ENCODE results near the gene CDC42BPB.

GRCh38 chr14:103045371-103045869, 11.9 kb downstream of the CDC42BPB start:
- TF ChIP-seq CTCF (conservative IDR thresholded peaks at IDR 0.05; ENCODE audit: low read depth, low read length): no peak
- TF ChIP-seq FOS (IDR thresholded peaks at IDR 0.05; ENCODE audit: low read depth, low read length): no peak
- TF ChIP-seq SMC3 (IDR thresholded peaks at IDR 0.05; ENCODE audit: low read depth, low read length): no peak
- no peak for TF ChIP-seq RFX5 (IDR thresholded peaks at IDR 0.05; ENCODE audit: low read depth, low read length)
- no peak for TF ChIP-seq RAD21 (IDR thresholded peaks at IDR 0.05; ENCODE audit: low read length)
- TF ChIP-seq POLR2A (IDR thresholded peaks at IDR 0.05; ENCODE audit: low read depth, low read length): no peak
- no peak for TF ChIP-seq USF2 (IDR thresholded peaks at IDR 0.05; ENCODE audit: low read depth, low read length)
- no peak for TF ChIP-seq MAZ (IDR thresholded peaks at IDR 0.05; ENCODE audit: borderline replicate concordance, low read depth, low read length)
- no peak for TF ChIP-seq ELK1 (IDR thresholded peaks at IDR 0.05; ENCODE audit: borderline replicate concordance, low read depth, low read length)
